COLO668 (cell line): ENCODE data around the gene MAML3.
A peak's percentile ranks its signal among the peaks of the same experiment; 100 is the strongest.

Experiments used
- DNase-seq: peaks from one replicate; lab custom pipeline; 2025; ENCODE audit not compliant: unreplicated experiment; lab: John Stamatoyannopoulos, UW

The MAML3 gene

GRCh38 chr4:139795527-139796314 lies 358.3 kb downstream of the MAML3 start:
- no peak for DNase-seq

- no peak for DNase-seq
Observed at GRCh38 chr4:139794158-139794954, 359.6 kb downstream of the MAML3 start.

GRCh38 chr4:139791681-139792080 lies 362.3 kb downstream of the MAML3 start:
- peak; percentile 45 for DNase-seq

GRCh38 chr4:139790291-139790690 lies 363.7 kb downstream of the MAML3 start:
- no peak for DNase-seq

DNA sequence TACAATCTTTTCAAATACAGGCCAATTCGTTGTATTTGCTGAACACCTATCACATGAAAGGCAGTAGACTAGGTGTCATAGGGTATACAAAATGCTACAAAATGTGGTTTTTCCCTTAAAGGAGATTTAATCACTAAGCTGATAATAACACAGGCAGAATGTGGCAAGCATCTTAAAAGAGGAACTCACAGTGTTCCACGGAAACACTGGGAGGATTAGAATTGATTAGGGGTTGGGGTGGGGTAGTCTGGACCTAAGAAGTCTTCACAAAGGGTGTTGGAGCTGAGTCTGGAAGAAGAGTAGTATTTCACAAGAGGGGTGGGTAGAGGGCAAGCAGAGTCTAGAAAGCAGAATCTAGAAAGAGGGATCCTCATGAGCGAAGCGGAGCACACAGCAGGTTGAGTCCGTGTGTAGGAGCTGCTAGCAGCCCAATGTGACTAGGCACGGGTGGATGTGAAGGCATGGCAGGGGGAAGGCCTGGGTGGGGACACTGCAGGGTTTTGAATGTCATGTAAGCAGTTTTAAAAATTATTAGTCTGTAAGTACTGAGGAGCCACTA lies 364.8 kb downstream of the MAML3 start:
- DNase-seq: no peak

DNA sequence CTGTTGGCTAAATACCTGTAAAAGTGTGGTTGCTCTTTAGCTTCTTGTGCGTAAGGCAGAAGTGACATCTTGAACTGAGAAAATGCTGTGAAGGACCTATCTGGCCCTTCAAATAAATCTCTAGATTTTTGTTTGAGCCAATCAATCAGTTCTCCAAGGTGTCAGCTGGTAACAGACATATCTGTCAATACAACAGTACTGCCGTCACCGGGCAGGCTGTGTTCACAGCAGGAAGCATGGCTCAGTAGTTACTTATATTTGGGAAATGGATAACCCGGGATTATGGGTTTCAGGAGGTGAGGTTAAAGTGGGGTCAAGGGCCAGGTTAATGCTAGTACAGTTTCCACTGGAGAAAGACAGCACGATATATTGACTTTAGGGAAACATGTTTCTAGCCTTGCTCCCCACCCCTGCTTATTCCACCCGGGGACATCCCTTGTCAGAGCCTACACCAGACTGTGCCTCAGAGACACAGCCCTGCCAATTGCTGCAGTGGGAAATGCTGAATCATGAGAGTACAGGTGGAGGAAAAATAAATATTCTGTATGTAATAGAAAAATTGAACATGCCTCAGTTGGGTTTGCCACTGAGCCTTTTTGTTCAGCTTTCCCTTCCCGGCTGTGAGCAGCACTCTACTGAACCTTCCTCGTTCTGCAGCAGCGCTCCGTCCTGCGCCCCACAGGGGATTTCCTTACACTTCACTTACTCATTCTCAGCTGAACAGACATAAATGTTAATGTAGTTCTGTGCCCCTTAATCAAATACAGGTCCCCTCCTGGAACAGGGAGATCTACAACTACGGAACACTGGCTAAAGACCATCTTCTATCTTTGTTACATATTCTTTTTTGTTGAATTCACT lies 367.3 kb downstream of the MAML3 start:
- DNase-seq: peak; percentile 40

GRCh38 chr4:139785356-139785755 lies 368.6 kb downstream of the MAML3 start:
- DNase-seq: no peak

DNA sequence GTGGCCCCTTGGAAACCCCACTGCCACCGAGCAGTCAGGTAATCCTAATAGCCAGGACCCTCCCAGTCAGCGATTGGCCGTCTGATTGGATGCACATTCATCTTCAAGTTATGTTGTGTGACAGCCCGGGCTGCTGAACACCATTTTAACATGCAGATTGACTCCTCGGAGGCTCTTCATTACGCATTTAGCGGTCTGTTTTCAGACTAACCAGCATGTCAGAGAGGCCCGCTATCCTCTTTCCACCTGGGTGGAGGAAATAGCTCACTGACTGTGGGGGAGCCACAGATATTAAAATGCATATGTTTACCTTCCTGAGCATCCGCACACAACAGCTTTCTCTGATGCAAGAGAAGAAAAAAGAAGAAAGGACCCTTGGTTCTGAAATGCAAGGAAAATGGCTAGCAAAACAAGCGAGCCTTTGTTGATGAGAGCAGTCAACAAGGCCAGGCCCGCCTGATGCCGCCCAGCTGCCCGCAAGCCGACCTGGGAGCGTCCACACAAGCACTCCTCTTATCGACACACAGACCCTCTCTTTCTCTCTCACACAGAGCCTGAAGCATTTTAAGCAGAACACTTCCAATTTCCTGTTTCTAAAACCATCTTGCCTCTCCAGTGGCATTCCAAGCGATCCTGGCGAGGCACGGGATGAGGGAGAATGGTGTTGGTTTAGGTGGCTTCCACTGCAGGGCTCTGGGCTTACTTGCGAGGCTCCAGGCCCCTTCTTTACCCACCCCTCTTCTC lies 370.1 kb downstream of the MAML3 start:
- no peak for DNase-seq

- DNase-seq: no peak
Observed at GRCh38 chr4:139782926-139783522, 371.0 kb downstream of the MAML3 start.

- no peak for DNase-seq
Observed at GRCh38 chr4:139781066-139781465, 372.9 kb downstream of the MAML3 start.

GRCh38 chr4:139779691-139780090 lies 374.3 kb downstream of the MAML3 start:
- no peak for DNase-seq

DNA sequence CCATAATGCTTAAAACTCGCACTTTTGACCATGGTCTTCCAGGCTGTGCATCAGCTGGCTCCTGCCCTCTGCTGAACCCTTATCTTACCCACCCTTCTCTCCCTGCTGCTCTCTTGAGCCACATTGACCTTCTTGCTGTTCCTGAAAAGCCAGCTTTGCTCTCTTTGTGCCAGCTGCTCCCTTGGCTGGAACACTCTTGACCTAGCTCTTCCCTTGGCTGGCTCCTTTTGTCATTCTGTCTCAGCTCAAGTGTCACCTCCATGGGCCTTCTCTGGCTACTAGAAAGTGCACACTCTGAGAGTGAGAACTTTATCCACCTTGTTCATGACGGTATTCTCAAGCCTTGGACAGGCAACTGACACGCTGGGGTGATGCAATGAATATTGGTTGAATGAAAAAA lies 376.2 kb downstream of the MAML3 start:
- no peak for DNase-seq

- DNase-seq: no peak
Observed at GRCh38 chr4:139776235-139776634, 377.7 kb downstream of the MAML3 start.

GRCh38 chr4:139774759-139775487 lies 379.1 kb downstream of the MAML3 start:
- DNase-seq: peak; percentile 14

DNA sequence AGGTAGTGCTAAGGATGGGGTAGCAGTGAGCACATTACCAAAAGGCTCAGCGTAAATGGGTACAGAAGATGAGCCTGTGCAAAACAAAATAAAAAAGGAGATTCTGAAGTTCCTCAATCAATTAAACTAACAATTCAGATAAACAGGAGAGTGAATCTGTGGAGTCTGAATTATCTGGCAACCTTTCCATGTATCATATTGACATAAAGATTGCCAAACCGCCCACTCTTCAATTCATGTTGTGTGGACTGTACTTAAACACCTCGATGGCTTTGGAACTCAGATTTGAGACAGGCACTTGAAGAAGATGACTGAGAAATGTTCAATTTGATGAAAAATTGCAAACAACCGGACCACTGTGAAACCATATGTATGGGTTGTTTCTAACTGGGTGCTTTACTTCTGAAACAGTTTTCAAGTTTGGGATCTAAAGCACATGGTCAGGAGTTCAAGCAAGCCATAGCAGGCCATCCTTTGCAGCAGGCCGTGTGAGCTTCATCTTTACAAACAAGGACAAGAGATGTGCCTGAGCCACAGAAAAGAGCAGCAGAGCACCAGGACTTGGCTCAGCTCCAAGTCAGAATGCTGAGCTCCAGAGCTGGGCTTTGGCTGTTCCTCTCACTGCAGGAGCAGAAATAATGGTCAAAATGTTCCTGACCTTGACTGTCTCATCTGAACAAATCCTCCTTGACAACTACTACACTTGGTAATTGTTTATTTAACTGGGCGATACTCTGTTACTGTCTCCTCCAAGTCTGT lies 380.2 kb downstream of the MAML3 start:
- DNase-seq: peak; percentile 40

DNA sequence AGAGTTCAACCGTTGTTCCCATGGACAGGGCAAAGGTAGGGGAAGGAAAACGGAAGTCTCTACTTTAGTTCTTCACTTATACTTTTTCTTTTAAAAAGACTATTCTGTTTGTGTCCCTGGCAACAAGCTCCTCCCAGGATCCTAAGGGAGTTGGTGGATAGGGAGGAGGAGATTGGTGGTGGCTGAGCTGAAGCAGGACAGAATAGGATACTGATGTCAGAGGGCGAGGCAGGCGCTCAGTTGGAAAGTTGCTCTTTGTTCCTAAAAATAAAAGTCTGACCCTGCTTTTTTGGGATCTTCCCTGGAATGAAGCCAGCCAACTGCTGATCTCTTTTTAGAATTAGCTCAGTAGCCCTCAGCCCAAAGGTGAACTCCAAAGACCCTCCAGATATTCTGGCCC lies 383.6 kb downstream of the MAML3 start:
- DNase-seq: no peak

- DNase-seq: no peak
Observed at GRCh38 chr4:139769364-139769763, 384.6 kb downstream of the MAML3 start.

DNA sequence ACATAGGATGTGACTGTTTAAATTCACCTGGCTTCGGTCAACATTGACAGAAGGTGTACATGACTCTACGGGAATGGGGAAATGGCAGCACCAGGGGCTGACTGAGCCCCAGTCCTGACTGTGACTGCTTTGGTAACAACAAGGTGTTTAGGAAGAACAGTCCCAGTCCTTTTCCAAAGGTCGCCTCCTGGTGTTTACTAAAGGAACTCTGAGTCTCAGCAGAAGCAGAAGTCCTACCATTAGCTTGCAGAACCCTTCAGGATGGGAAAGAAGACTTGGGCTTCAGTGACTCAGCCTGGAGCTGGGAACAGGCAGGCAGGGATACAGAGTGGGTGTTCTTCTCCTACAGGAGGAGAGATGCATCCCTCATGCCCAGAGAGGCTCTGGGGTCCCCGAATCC lies 385.1 kb downstream of the MAML3 start:
- DNase-seq: peak; percentile 42

DNA sequence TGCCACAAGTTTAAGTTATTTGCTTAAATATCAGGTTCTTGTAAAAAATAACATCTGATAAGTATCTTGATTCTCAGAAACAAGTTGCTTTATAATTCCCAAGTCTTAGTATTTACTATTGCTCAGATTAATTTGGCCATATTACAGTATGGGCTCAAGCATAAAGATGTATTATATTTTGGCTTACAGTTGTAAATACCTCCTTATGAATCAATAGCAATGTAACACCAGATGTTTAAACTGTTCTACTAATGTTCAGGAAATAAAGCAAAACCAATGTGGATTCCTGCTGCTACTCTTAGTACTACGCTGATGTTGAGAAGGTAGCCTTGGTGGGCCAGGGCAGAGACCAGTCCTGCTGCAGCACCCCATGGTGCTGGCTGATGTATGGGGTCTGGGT lies 385.6 kb downstream of the MAML3 start:
- no peak for DNase-seq
